Esophagus squamous epithelium (tissue), 4 donors: Measurements from ENCODE around the gene SYT4.

Experiments
- CTCF ChIP-seq, 6 experiments: fragments of 450-650 bp in 4 of 6; fragments of 200-600 bp in 2 of 6; sonication (generic) in 2 of 6; IDR thresholded peaks; one replicate each; pipeline ENCODE4 v1.5.1; 2016 to 2019; ENCODE audit warnings: antibody characterized with exemption in 6 of 6, mild to moderate bottlenecking in 4 of 6, moderate library complexity in 4 of 6
- POLR2A ChIP-seq, 4 donors: fragments of 450-650 bp; IDR thresholded peaks; one replicate each; pipeline ENCODE4 v1.6.1; 2017; ENCODE audit warnings: antibody characterized with exemption in 4 of 4, mild to moderate bottlenecking in 4 of 4, moderate library complexity in 3 of 4

GRCh38 chr18:43314941-43315340 is 37.7 kb upstream of the SYT4 start:
- TF ChIP-seq CTCF (IDR thresholded peaks at IDR 0.05) = no peak
- TF ChIP-seq POLR2A (IDR thresholded peaks at IDR 0.05) = no peak
